ENCODE results near the gene DENND2D. TPM values are rescaled to one million over a fixed set of nuclear protein-coding genes. Genes with fewer than 3 reads are reported as not detected.

The DENND2D gene
- total RNA-seq, 3 donors from 2014 or later: 42.2 to 65.4 (median 63.3) TPM

DNA sequence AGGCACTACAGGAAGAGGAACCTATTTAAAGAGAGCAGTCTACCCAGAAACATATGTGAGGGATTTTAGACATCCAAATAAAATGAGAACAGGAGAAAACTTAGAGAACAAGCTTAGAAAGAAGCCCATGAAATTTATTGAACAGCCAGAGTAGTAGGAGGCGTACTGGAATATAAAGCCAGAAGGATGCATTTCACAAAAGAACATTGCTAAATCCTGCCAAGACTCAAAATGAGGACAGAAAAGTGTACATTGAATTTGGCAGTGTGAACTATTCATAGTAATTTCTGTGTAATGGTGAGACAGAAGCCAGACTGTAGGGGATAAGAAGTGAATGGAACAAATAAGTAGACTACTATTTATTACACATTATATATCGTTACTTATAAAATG, 38.0 kb downstream of the DENND2D start:
- Histone ChIP-seq H3K9me3 (no peaks in the 10 kb centered on the region), H3K4me1 (ENCODE audit: low read depth) (no peaks in the 10 kb centered on the region), H3K4me3 (no peak overlapping the region), H3K36me3 (ENCODE audit: low read depth) (no peaks in the 10 kb centered on the region)
- no peak for ATAC-seq
- intact Hi-C loops (cut with DNase I, micrococcal nuclease): no loop called here
- TF ChIP-seq, protein P1, sequence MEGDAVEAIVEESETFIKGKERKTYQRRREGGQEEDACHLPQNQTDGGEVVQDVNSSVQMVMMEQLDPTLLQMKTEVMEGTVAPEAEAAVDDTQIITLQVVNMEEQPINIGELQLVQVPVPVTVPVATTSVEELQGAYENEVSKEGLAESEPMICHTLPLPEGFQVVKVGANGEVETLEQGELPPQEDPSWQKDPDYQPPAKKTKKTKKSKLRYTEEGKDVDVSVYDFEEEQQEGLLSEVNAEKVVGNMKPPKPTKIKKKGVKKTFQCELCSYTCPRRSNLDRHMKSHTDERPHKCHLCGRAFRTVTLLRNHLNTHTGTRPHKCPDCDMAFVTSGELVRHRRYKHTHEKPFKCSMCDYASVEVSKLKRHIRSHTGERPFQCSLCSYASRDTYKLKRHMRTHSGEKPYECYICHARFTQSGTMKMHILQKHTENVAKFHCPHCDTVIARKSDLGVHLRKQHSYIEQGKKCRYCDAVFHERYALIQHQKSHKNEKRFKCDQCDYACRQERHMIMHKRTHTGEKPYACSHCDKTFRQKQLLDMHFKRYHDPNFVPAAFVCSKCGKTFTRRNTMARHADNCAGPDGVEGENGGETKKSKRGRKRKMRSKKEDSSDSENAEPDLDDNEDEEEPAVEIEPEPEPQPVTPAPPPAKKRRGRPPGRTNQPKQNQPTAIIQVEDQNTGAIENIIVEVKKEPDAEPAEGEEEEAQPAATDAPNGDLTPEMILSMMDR (IDR thresholded peaks at IDR 0.05): no peak
- no peak for DNase-seq

DNA sequence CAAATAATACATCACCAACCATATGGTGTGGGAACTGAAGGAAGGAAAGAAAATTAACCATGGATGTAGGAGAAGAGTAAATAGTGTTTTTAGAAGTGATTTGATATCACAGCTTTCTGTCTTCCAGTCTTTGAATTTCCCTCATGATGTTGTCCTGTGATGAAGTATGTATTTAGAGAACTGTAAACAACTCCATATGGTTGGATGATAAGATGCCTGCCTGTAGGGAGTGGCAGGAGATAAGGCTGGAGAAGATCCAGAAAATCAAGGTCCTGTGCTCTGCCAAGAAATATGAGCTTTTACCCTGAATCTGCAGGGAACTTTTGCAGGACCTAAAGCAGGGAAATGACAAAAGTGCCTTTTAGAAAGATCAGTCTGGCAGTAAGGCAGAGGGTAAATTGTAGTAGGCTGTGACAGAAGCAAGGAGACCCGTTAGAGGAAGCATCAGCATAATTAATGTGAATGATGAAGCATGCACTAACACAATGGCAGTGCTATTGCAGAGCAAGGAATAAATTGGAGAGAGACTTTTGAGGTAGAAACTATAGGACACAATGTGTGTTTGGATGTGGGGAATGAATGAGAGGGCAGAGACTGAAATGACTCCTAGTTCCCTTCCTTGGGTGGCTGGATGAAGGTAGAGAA, 38.5 kb downstream of the DENND2D start:
- no peak overlapping the region for H3K4me3 ChIP-seq
- peak; percentile 74 for ATAC-seq
- no peaks in the 10 kb centered on the region for H3K36me3 ChIP-seq (ENCODE audit: low read depth)
- no peaks in the 10 kb centered on the region for H3K4me1 ChIP-seq (ENCODE audit: low read depth)
- no peaks in the 10 kb centered on the region for H3K9me3 ChIP-seq
- intact Hi-C loops (cut with DNase I, micrococcal nuclease): no loop called here
- DNase-seq: no peak
- TF ChIP-seq, protein P1 (IDR thresholded peaks at IDR 0.05): no peak

DNA sequence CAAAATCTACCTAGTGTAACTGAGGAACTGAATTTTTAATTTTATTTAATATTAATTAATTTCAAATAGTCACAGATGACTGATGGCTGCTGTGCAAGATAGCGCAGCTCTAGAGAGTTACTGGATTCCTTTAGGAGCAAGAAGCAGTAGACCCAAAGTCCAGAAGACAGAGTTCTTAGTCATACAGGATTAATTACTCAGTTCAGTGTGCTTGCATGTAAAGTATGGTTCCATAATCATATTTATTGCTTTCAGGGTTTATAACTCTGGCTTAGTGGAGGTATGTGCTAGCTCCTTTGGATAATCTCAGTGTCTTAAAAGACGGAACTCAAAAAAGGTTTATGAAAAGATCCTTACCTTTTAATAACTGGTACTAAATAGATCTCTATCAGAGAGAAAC, 43.0 kb downstream of the DENND2D start:
- DNase-seq (no peak), ATAC-seq (peak; percentile 53)
- TF ChIP-seq, protein P1 (IDR thresholded peaks at IDR 0.05): no peak
- H3K4me3 ChIP-seq: no peak overlapping the region
- H3K9me3 ChIP-seq: no peaks in the 10 kb centered on the region
- H3K4me1 ChIP-seq (ENCODE audit: low read depth): no peaks in the 10 kb centered on the region
- intact Hi-C loops (cut with DNase I, micrococcal nuclease): no loop called here
- H3K36me3 ChIP-seq (ENCODE audit: low read depth): no peaks in the 10 kb centered on the region

DNA sequence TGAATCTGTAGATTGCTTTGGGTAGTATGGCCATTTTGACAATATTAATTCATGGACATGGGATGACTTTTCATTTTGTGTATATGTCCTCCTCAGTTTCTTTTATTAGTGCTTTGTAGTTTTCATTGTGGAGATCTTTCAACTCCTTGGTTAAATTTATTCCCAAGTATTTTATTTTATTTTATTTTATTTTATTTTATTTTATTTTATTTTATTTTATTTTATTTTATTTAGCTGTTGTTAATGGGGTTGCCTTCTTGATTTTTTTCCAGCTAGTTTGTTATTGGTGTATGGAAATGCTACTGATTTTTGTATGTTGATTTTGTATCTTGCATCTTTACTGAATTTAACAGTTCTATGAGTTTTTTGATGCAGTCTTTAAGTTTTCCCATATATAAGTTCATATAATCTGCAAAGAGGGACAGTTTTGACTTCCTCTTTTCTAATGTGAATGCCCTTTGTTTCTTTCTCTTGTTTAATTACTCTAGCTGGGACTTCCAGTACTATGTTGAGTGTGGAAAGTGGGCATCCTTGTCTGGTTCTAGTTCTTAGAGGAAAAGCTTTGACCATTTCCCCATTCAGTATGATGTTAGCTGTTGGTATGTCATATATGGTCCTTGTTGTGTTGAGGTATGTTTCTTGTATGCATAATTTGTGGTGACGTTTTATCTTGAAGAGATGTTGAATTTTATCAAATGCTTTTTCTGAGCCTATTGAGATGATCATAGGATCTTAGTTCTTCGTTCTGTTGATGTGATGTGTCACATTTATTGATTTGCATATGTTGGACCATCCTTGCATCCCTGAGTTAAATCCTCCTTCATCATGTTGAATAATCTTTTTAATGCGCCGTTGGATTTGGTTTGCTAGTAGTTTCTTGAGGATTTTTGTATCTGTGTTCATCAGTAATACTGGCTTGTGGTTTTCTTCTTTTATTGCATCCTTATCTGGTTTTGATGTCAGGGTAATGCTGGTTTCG, 46.1 kb downstream of the DENND2D start:
- ATAC-seq (no peak), DNase-seq (no peak)
- H3K36me3 ChIP-seq (ENCODE audit: low read depth): no peaks in the 10 kb centered on the region
- no peaks in the 10 kb centered on the region for H3K4me1 ChIP-seq (ENCODE audit: low read depth)
- no peaks in the 10 kb centered on the region for H3K9me3 ChIP-seq
- no peak overlapping the region for H3K4me3 ChIP-seq
- intact Hi-C loops (cut with DNase I, micrococcal nuclease): no loop called here
- TF ChIP-seq, protein P1 (IDR thresholded peaks at IDR 0.05): no peak

DNA sequence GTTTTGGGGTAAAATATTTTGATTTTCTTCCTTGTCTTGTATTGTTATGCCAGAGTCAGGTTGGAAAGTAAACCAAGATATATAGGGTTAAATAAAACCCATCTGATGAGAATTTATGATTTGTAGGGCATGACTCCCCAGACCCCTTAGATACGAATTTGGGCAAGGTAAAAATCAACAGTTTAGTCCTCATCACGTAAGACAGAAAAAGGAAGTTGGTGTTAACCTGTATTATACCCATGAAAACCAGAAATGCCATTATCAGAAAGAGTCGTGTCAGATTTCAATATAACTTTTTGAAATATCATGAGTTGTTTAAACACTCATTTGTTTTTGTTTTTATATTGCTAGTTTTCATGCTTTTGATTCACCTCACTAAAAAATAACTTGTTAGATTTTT, 48.6 kb downstream of the DENND2D start:
- Histone ChIP-seq H3K36me3 (ENCODE audit: low read depth) (no peaks in the 10 kb centered on the region), H3K9me3 (no peaks in the 10 kb centered on the region), H3K4me3 (no peak overlapping the region), H3K4me1 (ENCODE audit: low read depth) (no peaks in the 10 kb centered on the region)
- TF ChIP-seq, protein P1 (IDR thresholded peaks at IDR 0.05): no peak
- intact Hi-C loops (cut with DNase I, micrococcal nuclease): no loop called here
- ATAC-seq (no peak), DNase-seq (no peak)
